Right atrium auricular region (tissue), 2 donors: ENCODE results near the gene AKT2. TPM values are rescaled to one million over a fixed set of nuclear protein-coding genes. Genes with fewer than 3 reads are reported as not detected.

Experiments used
- DNase-seq: peaks from one replicate; pipeline ENCODE4 v3.0.0-alpha.2; 2019; ENCODE audit warnings: low spot score
- H3K27ac ChIP-seq, 2 donors: fragments of 200-600 bp; sonication (generic); 1 replicate in 1 of 2; 2 replicates in 1 of 2; pipeline ENCODE4 v1.5.1; 2016 to 2019
- H3K27me3 ChIP-seq, 2 donors: fragments of 200-600 bp; sonication (generic); one replicate each; pipeline versions ENCODE4 v1.5.1 to v1.6.0; 2017 to 2019
- H3K36me3 ChIP-seq: fragments of 200-600 bp; sonication (generic); one replicate; pipeline ENCODE4 v1.5.1; 2016
- H3K4me1 ChIP-seq, 2 donors: fragments of 200-600 bp; sonication (generic); one replicate each; pipeline versions ENCODE4 v1.5.1 to v1.6.0; 2017 to 2019
- H3K4me3 ChIP-seq, 2 donors: fragments of 200-600 bp; sonication (generic); 1 replicate in 1 of 2; 2 replicates in 1 of 2; pipeline ENCODE4 v1.5.1; 2017 to 2019; ENCODE audit warnings: mild to moderate bottlenecking in 1 of 2, moderate library complexity in 1 of 2
- H3K9me3 ChIP-seq, 2 donors: fragments of 200-600 bp; sonication (generic); one replicate each; pipeline ENCODE4 v1.5.1; 2019
- total RNA-seq, 2 donors: library from RNA; depleted of rRNA; stranded (reverse); fragments of >200 nt; gene quantifications; one replicate each; pipeline ENCODE4 v1.1.0, GENCODE V29; 2016
- TF ChIP-seq, protein P1 (sequence below), 2 donors: fragments of 200-600 bp; sonication (generic); IDR thresholded peaks; one replicate each; pipeline ENCODE4 v1.5.1; 2019; ENCODE audit warnings: antibody characterized with exemption in 2 of 2

AKT2 gene
- total RNA-seq, 2 donors from 2014 or later: 63.3 to 76.7 TPM

DNA sequence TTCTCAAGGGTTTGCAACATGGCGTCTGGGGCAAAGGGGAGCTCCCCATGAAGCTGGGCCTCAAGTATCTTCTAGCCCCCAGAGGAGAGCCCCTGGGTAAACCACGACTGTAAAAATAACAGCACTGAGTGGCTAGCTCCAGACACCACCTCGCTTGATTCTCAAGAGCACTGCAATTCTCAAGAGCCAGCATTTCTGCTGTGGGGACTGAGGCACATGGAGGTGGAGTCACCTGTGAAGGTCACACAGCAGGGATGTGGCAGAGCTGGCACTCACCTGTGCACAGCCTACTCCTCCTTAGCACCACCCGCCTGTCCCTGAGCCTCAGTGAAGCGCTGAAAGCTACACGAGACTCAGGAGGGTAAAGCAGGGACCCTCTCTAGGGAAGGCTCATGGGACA is 38.0 kb downstream of the AKT2 start:
- no peak overlapping the region for H3K27ac ChIP-seq

DNA sequence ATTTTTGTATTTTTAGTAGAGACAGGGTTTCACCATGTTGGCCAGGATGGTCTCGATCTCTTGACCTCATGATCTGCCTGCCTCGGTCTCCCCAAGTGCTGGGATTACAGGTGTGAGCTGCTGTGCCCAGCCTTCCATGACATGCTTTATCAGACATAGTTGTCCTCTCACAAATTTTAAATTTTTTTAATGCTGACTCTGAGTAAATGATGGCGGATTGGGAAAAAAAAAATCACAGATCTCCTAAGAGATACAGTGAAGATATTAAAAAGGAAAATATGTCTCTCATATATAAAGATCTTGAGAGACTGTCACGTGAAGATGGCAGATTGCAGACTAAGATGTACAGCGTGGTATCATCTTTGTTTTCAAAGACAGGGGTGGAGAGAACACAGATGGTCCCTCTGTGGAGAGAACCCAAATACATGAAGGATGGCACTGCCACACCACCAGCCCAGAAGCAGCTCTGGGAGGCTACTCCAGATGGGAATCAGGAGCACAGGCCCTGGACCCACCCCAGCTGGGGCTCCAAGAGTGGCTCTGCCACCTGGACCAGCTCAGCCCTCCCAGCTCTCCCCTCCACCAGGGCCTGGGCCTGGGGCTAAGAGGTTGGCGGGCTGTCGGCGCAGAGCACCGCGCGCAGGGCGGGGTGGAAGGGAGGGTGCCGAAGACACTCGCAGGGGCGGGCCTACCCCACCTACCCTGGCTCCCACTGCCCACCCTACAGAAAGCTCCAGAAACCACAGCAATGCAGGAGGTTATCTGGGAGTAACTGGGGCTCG is 38.7 kb downstream of the AKT2 start:
- H3K27ac ChIP-seq: no peak overlapping the region
- H3K36me3 ChIP-seq: peaks cover 9% of the 10 kb centered on the region
- TF ChIP-seq, protein P1, sequence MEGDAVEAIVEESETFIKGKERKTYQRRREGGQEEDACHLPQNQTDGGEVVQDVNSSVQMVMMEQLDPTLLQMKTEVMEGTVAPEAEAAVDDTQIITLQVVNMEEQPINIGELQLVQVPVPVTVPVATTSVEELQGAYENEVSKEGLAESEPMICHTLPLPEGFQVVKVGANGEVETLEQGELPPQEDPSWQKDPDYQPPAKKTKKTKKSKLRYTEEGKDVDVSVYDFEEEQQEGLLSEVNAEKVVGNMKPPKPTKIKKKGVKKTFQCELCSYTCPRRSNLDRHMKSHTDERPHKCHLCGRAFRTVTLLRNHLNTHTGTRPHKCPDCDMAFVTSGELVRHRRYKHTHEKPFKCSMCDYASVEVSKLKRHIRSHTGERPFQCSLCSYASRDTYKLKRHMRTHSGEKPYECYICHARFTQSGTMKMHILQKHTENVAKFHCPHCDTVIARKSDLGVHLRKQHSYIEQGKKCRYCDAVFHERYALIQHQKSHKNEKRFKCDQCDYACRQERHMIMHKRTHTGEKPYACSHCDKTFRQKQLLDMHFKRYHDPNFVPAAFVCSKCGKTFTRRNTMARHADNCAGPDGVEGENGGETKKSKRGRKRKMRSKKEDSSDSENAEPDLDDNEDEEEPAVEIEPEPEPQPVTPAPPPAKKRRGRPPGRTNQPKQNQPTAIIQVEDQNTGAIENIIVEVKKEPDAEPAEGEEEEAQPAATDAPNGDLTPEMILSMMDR (IDR thresholded peaks at IDR 0.05): no peak
- no peak for DNase-seq
- H3K9me3 ChIP-seq: no peaks in the 10 kb centered on the region
- peaks cover 0 to 39% of the 10 kb centered on the region in 2 donors for H3K4me1 ChIP-seq
- no peaks in the 10 kb centered on the region for H3K27me3 ChIP-seq
- H3K4me3 ChIP-seq: no peak overlapping the region

More for the DNA sequence above, 38.0 kb downstream of the AKT2 start:
- no peaks in the 10 kb centered on the region for H3K27me3 ChIP-seq
- TF ChIP-seq, protein P1 (IDR thresholded peaks at IDR 0.05): no peak
- no peak for DNase-seq
- H3K4me3 ChIP-seq: no peak overlapping the region
- no peaks in the 10 kb centered on the region for H3K9me3 ChIP-seq
- peaks cover 4% of the 10 kb centered on the region for H3K36me3 ChIP-seq
- H3K4me1 ChIP-seq: peaks cover 0 to 32% of the 10 kb centered on the region in 2 donors

DNA sequence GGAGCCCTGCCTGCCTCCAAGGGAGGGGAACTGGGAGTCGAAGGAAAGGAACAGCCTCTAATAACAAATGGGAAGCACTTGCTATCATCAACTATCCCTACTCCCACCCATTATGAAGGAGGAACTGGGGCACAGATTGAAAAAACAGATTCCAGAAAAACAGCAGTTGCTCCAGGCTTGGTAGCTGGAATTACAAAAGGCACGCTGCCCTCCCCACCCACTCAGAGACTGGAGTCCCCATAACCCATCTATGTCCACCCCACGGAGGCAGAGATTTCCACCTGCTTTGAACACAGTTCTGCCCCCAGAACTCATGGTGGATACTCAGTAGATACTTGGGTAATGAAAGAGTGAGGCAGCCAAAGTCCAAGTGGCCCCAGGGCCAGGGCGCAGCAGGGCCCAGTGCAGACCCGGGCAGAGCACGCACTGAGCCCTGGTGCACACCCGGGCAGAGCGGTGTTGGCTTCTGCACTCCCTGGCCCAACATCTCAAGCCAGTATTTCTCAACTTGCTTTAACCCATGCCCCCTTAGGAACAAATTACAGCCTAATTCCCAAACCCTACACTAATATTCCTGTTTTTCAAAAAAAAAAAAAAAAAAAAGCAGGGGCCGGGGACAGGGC is 39.5 kb downstream of the AKT2 start:
- TF ChIP-seq, protein P1 (IDR thresholded peaks at IDR 0.05): no peak
- peaks cover 11% of the 10 kb centered on the region for H3K36me3 ChIP-seq

DNA sequence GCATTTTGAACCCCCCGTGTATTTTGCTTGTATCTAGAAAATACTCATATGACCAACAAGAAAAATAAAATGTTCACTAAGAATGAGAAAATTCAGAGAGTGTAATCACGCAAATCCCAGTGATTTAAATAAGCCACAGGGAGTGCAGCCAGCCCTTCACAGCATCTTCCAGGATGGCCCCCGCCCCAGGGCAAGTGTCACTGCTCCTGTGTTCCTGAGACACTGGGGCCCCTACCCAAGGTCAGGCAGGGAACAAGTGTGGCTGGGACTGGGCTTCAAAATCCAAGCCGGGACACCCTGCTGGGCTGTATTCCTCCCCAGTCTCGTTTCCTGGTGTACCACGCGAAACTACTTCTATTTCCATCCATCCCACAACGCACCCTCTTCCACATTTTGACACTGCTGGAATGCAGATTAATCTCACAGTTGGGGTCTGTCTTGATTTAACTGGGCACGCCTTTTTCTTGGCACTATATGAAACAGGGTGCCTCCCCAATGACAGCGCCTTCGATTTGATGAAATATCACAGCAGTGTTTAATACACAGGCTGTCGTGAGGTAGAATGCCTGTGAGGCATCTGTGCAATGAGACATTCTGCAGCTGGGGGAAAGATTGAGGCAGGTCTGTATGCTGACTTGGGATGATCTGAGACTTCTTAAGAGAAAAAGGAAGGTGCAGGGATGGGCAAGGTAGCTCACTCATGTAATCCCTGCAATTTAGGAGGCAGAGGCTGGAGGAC is 40.4 kb downstream of the AKT2 start:
- H3K4me1 ChIP-seq: peaks cover 0 to 44% of the 10 kb centered on the region in 2 donors
- no peak for DNase-seq
- H3K27ac ChIP-seq: no peak overlapping the region

More for the DNA sequence above, 39.5 kb downstream of the AKT2 start:
- Histone ChIP-seq H3K4me3 (no peak overlapping the region), H3K27me3 (no peaks in the 10 kb centered on the region), H3K9me3 (no peaks in the 10 kb centered on the region), H3K27ac (no peak overlapping the region), H3K4me1 (peaks cover 0 to 44% of the 10 kb centered on the region in 2 donors)
- DNase-seq: no peak

DNA sequence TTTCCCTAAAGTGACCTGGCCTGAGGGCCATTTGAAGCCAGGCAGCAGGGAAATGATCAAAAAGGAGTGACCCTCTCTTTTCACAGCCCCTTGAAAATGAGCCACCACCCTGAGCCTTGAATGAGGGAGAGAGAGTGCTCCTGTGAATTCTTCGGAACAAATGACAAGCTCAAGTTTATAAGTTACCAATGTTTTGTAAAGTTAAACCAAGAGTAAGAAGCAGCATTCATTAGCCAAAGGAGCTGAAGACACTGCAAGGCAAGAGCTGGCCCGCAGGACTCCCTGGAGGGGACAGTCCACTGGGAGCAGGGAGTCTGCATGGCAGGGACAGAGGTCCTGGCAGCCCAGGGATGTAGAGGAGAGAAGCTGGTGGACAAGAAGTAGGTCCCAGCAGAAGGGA is 42.0 kb downstream of the AKT2 start:
- Histone ChIP-seq H3K27me3 (no peaks in the 10 kb centered on the region), H3K9me3 (no peaks in the 10 kb centered on the region), H3K36me3 (peaks cover 31% of the 10 kb centered on the region), H3K4me1 (peaks cover 0 to 44% of the 10 kb centered on the region in 2 donors), H3K27ac (no peak overlapping the region), H3K4me3 (no peak overlapping the region)
- no peak for DNase-seq
- TF ChIP-seq, protein P1 (IDR thresholded peaks at IDR 0.05): no peak

More for the DNA sequence above, 40.4 kb downstream of the AKT2 start:
- H3K9me3 ChIP-seq: no peaks in the 10 kb centered on the region
- peaks cover 20% of the 10 kb centered on the region for H3K36me3 ChIP-seq
- H3K4me3 ChIP-seq: no peak overlapping the region
- H3K27me3 ChIP-seq: no peaks in the 10 kb centered on the region
- TF ChIP-seq, protein P1 (IDR thresholded peaks at IDR 0.05): no peak
